Breast epithelium (tissue), 4 donors: Measurements from ENCODE around the gene ALDH1L1. TPM values are rescaled to one million over a fixed set of nuclear protein-coding genes. Genes with fewer than 3 reads are reported as not detected.
A peak's percentile ranks its signal among the peaks of the same experiment; 100 is the strongest.

Source experiments
- DNase-seq, 2 donors: peaks; one replicate each; pipeline ENCODE4 v3.0.0-alpha.2; 2019; ENCODE audit warnings: low spot score in 2 of 2
- H3K27ac ChIP-seq, 2 donors: fragments of 200-600 bp; sonication (generic) in 1 of 2; one replicate each; pipeline ENCODE4 v1.5.1; 2016 to 2019; ENCODE audit warnings: mild to moderate bottlenecking in 1 of 2
- H3K27me3 ChIP-seq, 2 donors: fragments of 200-600 bp; sonication (generic) in 1 of 2; one replicate each; pipeline versions ENCODE4 v1.5.1 to v1.6.0; 2017 to 2019; ENCODE audit warnings: control low read depth in 1 of 2, mild to moderate bottlenecking in 1 of 2
- H3K36me3 ChIP-seq: fragments of 200-600 bp; one replicate; pipeline ENCODE4 v1.5.1; 2019
- H3K4me1 ChIP-seq, 2 donors: fragments of 200-600 bp; sonication (generic); one replicate each; pipeline ENCODE4 v1.5.1; 2016 to 2019; ENCODE audit warnings: control low read depth in 1 of 2
- H3K4me3 ChIP-seq, 3 donors: fragments of 200-600 bp; sonication (generic); 1 replicate in 2 of 3; 2 replicates in 1 of 3; pipeline ENCODE4 v1.5.1; 2016 to 2019; ENCODE audit warnings: mild to moderate bottlenecking in 3 of 3, moderate library complexity in 2 of 3
- H3K9me3 ChIP-seq, 2 donors: fragments of 200-600 bp; sonication (generic) in 1 of 2; one replicate each; pipeline ENCODE4 v1.5.1; 2016 to 2019; ENCODE audit warnings: control low read depth in 1 of 2
- POLR2A ChIP-seq: fragments of 450-650 bp; IDR thresholded peaks from one replicate; pipeline ENCODE4 v1.6.1; 2016; ENCODE audit warnings: antibody characterized with exemption, mild to moderate bottlenecking, moderate library complexity
- POLR2AphosphoS5 ChIP-seq, 3 donors: sonication (generic); formaldehyde crosslinking; IDR thresholded peaks; one replicate each; pipeline ENCODE4 v1.6.1; 2017; ENCODE audit warnings: antibody characterized with exemption in 3 of 3
- intact Hi-C: fragments of 100-400 bp; cut with DNase I; formaldehyde crosslinking; loops from one replicate; pipeline ENCODE4 v1.15.1; 2023; ENCODE audit warnings: low total_unique reads
- total RNA-seq, 3 donors: library from RNA; depleted of rRNA; stranded (reverse); fragments of >200 nt; gene quantifications; one replicate each; pipeline ENCODE4 v1.1.0, GENCODE V29; 2016
- TF ChIP-seq, protein P1 (sequence below), 3 donors: fragments of 450-650 bp; IDR thresholded peaks; one replicate each; pipeline ENCODE4 v1.5.1; 2016 to 2017; ENCODE audit warnings: antibody characterized with exemption in 3 of 3, mild to moderate bottlenecking in 3 of 3, moderate library complexity in 3 of 3

Gene ALDH1L1
- total RNA-seq, 3 donors from 2014 or later: 10.8 to 88.3 (median 29.0) TPM

DNA sequence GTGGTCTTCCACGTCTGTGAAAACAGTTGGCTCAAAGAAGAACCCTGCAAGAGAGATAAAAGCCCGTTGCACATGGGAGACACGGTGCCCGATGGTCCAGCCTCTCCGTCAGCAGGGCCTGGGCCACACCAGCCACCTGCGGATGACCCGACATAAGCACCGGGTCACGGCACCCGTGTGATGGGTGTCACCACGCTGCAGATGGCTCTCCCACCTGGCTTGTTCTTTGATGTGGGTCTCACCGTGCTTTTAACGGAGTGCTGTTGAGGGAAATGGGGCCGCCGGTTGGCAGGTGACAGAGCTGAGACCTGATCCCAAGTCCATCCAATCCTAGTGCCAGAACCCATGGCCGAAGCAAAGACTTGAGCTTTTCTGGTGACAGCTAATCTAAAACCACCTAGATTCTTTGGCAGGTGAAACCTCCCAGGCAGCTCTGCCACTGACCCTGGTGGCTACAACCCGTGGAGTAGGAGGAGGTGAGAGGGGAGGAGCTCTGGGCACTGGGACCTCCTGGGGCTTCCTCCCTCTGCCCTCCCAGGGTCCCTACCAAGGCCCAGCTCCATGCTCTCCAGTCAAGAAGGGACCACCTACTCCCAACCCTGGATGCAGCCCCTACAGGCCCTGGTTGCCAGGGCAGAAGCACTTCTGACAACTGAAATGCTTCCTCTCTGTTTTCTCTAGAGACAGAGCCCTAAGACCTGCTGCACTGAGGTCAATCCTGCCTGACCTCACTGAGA is 73.0 kb downstream of the ALDH1L1 start:
- peaks cover 0 to 6% of the 10 kb centered on the region in 2 donors for H3K4me1 ChIP-seq
- H3K27me3 ChIP-seq: no peaks in the 10 kb centered on the region
- H3K9me3 ChIP-seq: no peaks in the 10 kb centered on the region
- TF ChIP-seq POLR2AphosphoS5 (IDR thresholded peaks at IDR 0.05): no peak
- TF ChIP-seq, protein P1, sequence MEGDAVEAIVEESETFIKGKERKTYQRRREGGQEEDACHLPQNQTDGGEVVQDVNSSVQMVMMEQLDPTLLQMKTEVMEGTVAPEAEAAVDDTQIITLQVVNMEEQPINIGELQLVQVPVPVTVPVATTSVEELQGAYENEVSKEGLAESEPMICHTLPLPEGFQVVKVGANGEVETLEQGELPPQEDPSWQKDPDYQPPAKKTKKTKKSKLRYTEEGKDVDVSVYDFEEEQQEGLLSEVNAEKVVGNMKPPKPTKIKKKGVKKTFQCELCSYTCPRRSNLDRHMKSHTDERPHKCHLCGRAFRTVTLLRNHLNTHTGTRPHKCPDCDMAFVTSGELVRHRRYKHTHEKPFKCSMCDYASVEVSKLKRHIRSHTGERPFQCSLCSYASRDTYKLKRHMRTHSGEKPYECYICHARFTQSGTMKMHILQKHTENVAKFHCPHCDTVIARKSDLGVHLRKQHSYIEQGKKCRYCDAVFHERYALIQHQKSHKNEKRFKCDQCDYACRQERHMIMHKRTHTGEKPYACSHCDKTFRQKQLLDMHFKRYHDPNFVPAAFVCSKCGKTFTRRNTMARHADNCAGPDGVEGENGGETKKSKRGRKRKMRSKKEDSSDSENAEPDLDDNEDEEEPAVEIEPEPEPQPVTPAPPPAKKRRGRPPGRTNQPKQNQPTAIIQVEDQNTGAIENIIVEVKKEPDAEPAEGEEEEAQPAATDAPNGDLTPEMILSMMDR (IDR thresholded peaks at IDR 0.05): no peak
- TF ChIP-seq POLR2A: no peak
- peak in 1 of 2 donors; percentile 5 for DNase-seq
- H3K4me3 ChIP-seq: no peak overlapping the region
- intact Hi-C loops: no loop called here
- H3K27ac ChIP-seq: no peak overlapping the region
- no peaks in the 10 kb centered on the region for H3K36me3 ChIP-seq

DNA sequence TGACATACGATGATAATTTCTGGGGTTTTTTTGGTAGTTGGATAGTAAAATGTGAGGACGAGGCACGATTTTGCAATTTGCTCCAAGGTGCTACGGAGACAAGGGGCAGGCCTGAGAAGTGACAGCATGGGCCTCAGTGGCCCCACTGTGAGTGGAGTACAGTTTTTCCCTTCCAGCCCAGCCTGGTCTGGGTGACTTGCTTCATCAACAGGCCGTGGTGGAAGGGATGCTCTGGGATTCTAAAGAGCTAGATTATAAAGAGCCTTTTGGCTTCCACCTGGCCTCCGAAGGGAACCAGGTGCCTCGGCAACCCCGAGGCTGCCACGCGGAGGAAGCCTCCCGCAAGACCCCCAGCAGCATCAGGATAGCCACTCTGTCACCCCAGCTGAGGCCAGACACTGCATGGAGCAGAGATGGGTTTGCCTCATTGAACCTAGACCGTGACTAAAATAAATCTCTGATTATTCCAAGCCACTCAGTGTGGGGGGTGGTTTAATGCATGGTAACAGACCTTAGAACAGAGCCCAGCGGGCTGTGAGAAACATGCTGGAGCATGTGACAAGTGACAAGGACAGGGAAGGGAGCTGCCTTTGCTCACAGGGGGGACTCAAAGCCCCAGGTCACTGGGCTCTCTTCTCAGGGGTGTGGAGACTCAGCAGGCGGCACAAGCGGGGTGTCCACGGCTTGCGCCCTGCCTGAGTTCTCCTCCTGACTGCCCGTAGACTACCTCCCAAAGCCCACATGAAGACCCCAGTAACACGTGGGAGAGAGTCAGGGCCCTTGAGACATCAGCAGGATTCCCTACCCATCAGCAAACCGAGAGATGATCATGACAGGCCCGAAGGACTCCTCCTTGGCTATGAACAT is 73.8 kb downstream of the ALDH1L1 start:
- intact Hi-C loops: no loop called here
- Histone ChIP-seq H3K27me3 (no peaks in the 10 kb centered on the region), H3K27ac (no peak overlapping the region), H3K4me3 (no peak overlapping the region), H3K9me3 (no peaks in the 10 kb centered on the region), H3K36me3 (no peaks in the 10 kb centered on the region), H3K4me1 (peaks cover 0 to 10% of the 10 kb centered on the region in 2 donors)
- no peak for TF ChIP-seq POLR2AphosphoS5 (IDR thresholded peaks at IDR 0.05)
- TF ChIP-seq, protein P1 (IDR thresholded peaks at IDR 0.05): no peak
- TF ChIP-seq POLR2A: no peak
- DNase-seq: peak; percentile 6 to 43

DNA sequence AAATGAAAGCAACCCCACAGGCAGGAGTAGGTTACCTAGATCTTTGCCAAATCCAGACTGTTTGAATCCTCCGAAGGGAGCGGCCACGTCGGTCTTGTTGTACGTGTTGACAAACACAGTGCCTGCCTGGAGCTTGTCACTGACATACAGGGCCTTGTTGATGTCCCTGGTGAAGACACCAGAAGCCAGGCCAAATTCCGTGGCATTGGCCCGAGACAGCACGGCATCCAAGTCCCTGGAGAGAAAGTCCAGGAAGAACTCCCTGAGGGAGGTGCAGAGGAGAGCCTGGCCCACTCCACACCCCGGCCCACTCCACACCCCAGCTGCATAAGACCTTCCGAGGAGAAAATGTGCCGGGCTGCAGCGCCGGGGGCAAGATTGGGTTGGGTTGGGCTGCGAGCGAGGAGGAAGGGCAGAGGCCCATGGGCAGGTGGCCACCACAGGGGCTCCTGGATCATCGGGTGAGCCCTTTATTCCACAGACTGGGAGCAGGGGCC is 74.6 kb downstream of the ALDH1L1 start:
- H3K4me3 ChIP-seq: no peak overlapping the region
- TF ChIP-seq POLR2A (no peak), POLR2AphosphoS5 (IDR thresholded peaks at IDR 0.05) (no peak)
- TF ChIP-seq, protein P1 (IDR thresholded peaks at IDR 0.05): no peak
- peaks cover 0 to 10% of the 10 kb centered on the region in 2 donors for H3K4me1 ChIP-seq
- no peaks in the 10 kb centered on the region for H3K9me3 ChIP-seq
- no peak overlapping the region for H3K27ac ChIP-seq
- DNase-seq: peak; percentile 12 to 42
- no peaks in the 10 kb centered on the region for H3K27me3 ChIP-seq
- H3K36me3 ChIP-seq: no peaks in the 10 kb centered on the region
- intact Hi-C loops: no loop called here

DNA sequence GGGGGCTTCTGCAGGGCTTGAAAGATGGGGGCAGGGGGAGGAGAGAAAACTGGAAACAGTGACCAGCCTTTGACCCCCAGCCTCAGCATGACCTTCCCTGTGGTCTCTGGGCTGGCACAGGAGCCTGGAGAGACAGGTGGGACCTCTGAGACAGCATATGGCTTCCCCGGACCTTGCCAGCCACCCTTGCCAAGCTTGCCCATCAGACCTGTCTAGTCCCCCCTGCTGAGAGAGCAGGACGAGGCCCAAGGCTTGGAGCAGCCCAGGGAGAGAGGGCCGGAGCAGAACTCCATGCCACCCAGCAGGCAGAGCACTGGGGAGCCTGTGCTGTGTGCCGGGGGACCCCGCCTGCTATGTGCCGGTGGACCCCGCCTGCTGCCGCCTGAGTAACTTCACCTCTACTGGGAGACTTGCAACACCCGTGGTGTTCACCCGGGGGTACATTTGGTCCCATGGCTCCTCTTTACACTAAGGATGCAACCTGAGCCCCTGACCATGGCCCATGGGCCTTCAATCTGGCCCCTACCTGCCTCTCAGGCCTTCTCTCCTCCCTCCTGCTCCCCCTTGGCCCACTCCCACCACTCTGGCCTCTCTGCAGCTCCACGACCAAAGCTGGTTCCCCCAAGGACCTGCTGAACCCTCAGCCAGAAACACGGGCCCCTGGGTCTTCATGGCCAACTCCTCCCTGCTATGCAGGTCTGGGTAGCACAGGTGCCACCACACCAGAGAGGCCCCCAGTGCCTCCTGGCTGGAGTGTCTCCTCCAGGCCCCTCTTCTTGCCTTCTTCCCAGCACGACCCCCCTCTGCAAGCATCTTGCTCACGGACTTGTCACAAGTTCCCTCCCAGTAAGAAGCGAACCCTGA is 75.4 kb downstream of the ALDH1L1 start:
- peaks cover 0 to 10% of the 10 kb centered on the region in 2 donors for H3K4me1 ChIP-seq
- no peaks in the 10 kb centered on the region for H3K27me3 ChIP-seq
- H3K4me3 ChIP-seq: no peak overlapping the region
- TF ChIP-seq, protein P1 (IDR thresholded peaks at IDR 0.05): no peak
- TF ChIP-seq POLR2AphosphoS5 (IDR thresholded peaks at IDR 0.05) (no peak), POLR2A (no peak)
- H3K9me3 ChIP-seq: no peaks in the 10 kb centered on the region
- no peak overlapping the region for H3K27ac ChIP-seq
- H3K36me3 ChIP-seq: no peaks in the 10 kb centered on the region
- intact Hi-C loops: no loop called here
- peak; percentile 10 to 40 for DNase-seq
